Glutamatergic neuron (in vitro differentiated cells): ENCODE measurements around the gene MAK. TPM values are rescaled to one million over a fixed set of nuclear protein-coding genes. Genes with fewer than 3 reads are reported as not detected.

ENCODE experiments used
- DNase-seq: peaks from one replicate; pipeline ENCODE4 v3.0.0; 2022
- H3K27ac Mint-ChIP-seq: one replicate; pipeline ENCODE4 v1.8.0; 2020; ENCODE audit warnings: mild to moderate bottlenecking, mixed read lengths, inconsistent platforms; ENCODE audit not compliant: unreplicated experiment
- H3K27me3 Mint-ChIP-seq: one replicate; pipeline ENCODE4 v1.8.0; 2020; ENCODE audit warnings: mild to moderate bottlenecking, moderate library complexity, mixed read lengths, inconsistent platforms; ENCODE audit not compliant: unreplicated experiment
- H3K36me3 Mint-ChIP-seq: one replicate; pipeline ENCODE4 v1.8.0; 2020; ENCODE audit warnings: mild to moderate bottlenecking, mixed read lengths, inconsistent platforms; ENCODE audit not compliant: unreplicated experiment
- H3K4me1 Mint-ChIP-seq: one replicate; pipeline ENCODE4 v1.8.0; 2020; ENCODE audit warnings: mild to moderate bottlenecking, low read depth, mixed read lengths, inconsistent platforms; ENCODE audit not compliant: unreplicated experiment
- H3K4me3 Mint-ChIP-seq: one replicate; pipeline ENCODE4 v1.8.0; 2020; ENCODE audit warnings: mild to moderate bottlenecking, mixed read lengths, inconsistent platforms; ENCODE audit not compliant: unreplicated experiment
- H3K9me3 Mint-ChIP-seq: one replicate; pipeline ENCODE4 v1.8.0; 2020; ENCODE audit warnings: mild to moderate bottlenecking, moderate library complexity, mixed read lengths, inconsistent platforms; ENCODE audit not compliant: unreplicated experiment
- CTCF ChIP-seq: fragments of 200-600 bp; sonication (generic); IDR thresholded peaks from one replicate; pipeline ENCODE4 v1.5.0; 2021; ENCODE audit not compliant: partially characterized antibody, unreplicated experiment
- total RNA-seq: library from RNA; stranded (reverse); fragmentation: NEBNext Ultra II Directional; extraction: Animal tissue kit (Norgen Biotek cat#: 25700); gene quantifications from one replicate; pipeline ENCODE4 v1.2.1, GENCODE V29; 2021; ENCODE audit not compliant: unreplicated experiment

The MAK gene
- total RNA-seq, 1 donor from 2014 or later, result not detected

GRCh38 chr6:10838794-10839333, 525 bp upstream of the MAK start:
- Mint-ChIP-seq H3K9me3 (no peaks in the 10 kb centered on the region), H3K27ac (no peak overlapping the region), H3K4me1 (peaks cover 4% of the 10 kb centered on the region), H3K36me3 (peaks cover 4% of the 10 kb centered on the region), H3K4me3 (peak overlapping the region; percentile 92), H3K27me3 (no peaks in the 10 kb centered on the region)
- DNase-seq, result no peak
- TF ChIP-seq CTCF, result no peak

- Mint-ChIP-seq H3K4me1 (peaks cover 4% of the 10 kb centered on the region), H3K36me3 (peaks cover 4% of the 10 kb centered on the region), H3K27ac (no peak overlapping the region), H3K27me3 (no peaks in the 10 kb centered on the region), H3K9me3 (no peaks in the 10 kb centered on the region), H3K4me3 (peak overlapping the region; percentile 92)
- DNase-seq, result peak; percentile 22
- TF ChIP-seq CTCF, result no peak
These were observed 731 bp downstream of the MAK start for GRCh38 chr6:10837622-10837994.

GRCh38 chr6:10837009-10837621, 1.2 kb downstream of the MAK start:
- Mint-ChIP-seq H3K36me3 (peaks cover 4% of the 10 kb centered on the region), H3K27me3 (no peaks in the 10 kb centered on the region), H3K4me3 (peak overlapping the region; percentile 92), H3K4me1 (peaks cover 4% of the 10 kb centered on the region), H3K27ac (no peak overlapping the region), H3K9me3 (no peaks in the 10 kb centered on the region)
- peak; percentile 41 for DNase-seq
- TF ChIP-seq CTCF, result no peak

- no peak for DNase-seq
- H3K9me3 Mint-ChIP-seq, result no peaks in the 10 kb centered on the region
- H3K36me3 Mint-ChIP-seq, result peaks cover 4% of the 10 kb centered on the region
- no peak overlapping the region for H3K27ac Mint-ChIP-seq
- H3K4me1 Mint-ChIP-seq, result peaks cover 4% of the 10 kb centered on the region
- no peak for TF ChIP-seq CTCF
- H3K27me3 Mint-ChIP-seq, result no peaks in the 10 kb centered on the region
- H3K4me3 Mint-ChIP-seq, result no peak overlapping the region
These were observed 3.5 kb downstream of the MAK start for GRCh38 chr6:10834823-10835222.

GRCh38 chr6:10831609-10832008, 6.7 kb downstream of the MAK start:
- DNase-seq, result no peak
- no peaks in the 10 kb centered on the region for H3K27me3 Mint-ChIP-seq
- no peak overlapping the region for H3K4me3 Mint-ChIP-seq
- no peak for TF ChIP-seq CTCF
- no peak overlapping the region for H3K27ac Mint-ChIP-seq
- no peaks in the 10 kb centered on the region for H3K9me3 Mint-ChIP-seq
- H3K36me3 Mint-ChIP-seq, result peaks cover 4% of the 10 kb centered on the region
- no peaks in the 10 kb centered on the region for H3K4me1 Mint-ChIP-seq
